Measurements from ENCODE around the gene MRPL37.

MRPL37 gene

DNA sequence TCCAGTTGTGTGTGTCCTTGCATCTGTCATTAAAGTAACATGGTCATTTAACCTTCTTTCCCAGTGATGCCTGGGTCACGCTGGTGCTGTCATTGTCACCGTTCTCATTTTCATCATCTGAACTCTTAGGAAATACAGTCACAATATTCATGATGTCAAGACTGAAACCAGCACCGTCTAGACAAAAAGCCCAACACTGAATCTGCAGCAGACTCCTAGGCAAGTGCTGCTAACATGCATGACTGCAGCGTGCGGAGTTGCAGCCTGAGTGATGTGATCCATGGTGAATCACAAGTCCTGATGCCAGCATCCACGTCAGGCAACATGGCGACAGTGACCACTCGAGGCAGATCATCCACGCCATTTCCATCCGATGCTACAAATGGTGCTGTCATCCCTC lies 37.6 kb downstream of the MRPL37 start:
- no peak overlapping the region for H3K4me3 Mint-ChIP-seq

DNA sequence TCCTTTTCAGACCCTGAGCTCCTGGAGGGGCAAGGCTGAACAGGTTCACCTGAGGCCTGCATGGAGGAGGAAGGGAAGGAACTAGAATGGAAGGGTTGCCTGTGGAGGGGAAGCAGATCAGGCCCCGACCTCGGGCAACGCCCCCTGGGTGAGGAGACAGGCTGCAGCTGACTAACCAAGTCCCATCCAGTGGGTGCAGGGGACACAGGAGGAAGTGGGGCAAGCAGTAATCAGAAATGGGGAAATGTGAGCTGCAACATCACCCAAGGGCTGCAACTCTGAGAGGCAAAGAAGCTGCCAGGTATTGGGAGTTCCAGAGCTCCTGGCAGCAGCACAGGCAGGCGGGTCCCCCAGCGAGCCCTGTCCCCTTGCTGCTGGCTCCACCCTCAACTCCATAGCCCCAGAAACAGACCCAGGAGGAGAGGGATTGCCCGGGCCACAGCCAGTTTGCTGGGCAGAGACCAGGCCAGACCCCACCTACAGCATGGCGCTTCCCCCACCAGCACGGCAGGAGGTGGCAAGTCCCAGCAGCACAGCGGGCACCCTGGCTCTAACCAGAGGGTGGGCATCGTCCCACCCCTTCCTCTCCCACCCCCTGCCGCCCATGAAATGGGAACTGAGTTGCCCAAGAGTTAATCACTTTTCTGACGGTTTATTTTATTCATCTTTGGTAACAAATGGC lies 38.5 kb downstream of the MRPL37 start:
- no peak for DNase-seq
- Mint-ChIP-seq H3K4me3 (no peak overlapping the region), H3K27ac (no peak overlapping the region), H3K27me3 (ENCODE audit: low read depth, poor library complexity) (no peaks in the 10 kb centered on the region), H3K9me3 (peaks cover 13% of the 10 kb centered on the region), H3K36me3 (ENCODE audit: low read depth) (peaks cover 74% of the 10 kb centered on the region), H3K4me1 (peaks cover 17% of the 10 kb centered on the region)
- TF ChIP-seq, protein P1, sequence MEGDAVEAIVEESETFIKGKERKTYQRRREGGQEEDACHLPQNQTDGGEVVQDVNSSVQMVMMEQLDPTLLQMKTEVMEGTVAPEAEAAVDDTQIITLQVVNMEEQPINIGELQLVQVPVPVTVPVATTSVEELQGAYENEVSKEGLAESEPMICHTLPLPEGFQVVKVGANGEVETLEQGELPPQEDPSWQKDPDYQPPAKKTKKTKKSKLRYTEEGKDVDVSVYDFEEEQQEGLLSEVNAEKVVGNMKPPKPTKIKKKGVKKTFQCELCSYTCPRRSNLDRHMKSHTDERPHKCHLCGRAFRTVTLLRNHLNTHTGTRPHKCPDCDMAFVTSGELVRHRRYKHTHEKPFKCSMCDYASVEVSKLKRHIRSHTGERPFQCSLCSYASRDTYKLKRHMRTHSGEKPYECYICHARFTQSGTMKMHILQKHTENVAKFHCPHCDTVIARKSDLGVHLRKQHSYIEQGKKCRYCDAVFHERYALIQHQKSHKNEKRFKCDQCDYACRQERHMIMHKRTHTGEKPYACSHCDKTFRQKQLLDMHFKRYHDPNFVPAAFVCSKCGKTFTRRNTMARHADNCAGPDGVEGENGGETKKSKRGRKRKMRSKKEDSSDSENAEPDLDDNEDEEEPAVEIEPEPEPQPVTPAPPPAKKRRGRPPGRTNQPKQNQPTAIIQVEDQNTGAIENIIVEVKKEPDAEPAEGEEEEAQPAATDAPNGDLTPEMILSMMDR (IDR thresholded peaks at IDR 0.05) = no peak

More for the DNA sequence above, 37.6 kb downstream of the MRPL37 start:
- H3K9me3 Mint-ChIP-seq = peaks cover 13% of the 10 kb centered on the region
- H3K4me1 Mint-ChIP-seq = peaks cover 12% of the 10 kb centered on the region
- TF ChIP-seq, protein P1 (IDR thresholded peaks at IDR 0.05) = no peak
- H3K27me3 Mint-ChIP-seq (ENCODE audit: low read depth, poor library complexity) = no peaks in the 10 kb centered on the region
- peak overlapping the region; percentile 71 for H3K27ac Mint-ChIP-seq
- H3K36me3 Mint-ChIP-seq (ENCODE audit: low read depth) = peaks cover 72% of the 10 kb centered on the region
- DNase-seq = no peak

DNA sequence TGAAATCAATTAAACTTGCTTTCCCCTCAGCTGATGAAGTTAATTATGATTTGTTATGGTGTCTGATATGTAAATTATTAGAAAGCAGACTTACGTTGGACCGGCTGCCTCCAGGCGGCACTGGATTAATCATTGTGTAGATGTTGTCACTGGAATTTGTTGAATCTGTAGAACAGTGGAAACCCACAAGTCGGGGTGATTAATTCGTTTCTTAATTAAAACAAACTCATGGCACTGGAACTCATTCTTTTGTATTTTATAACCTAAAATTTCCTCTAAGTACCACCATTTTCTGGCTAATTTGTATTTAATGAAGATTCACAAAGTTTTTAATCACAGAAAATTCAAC lies 39.0 kb downstream of the MRPL37 start:
- Mint-ChIP-seq H3K27me3 (ENCODE audit: low read depth, poor library complexity) (no peaks in the 10 kb centered on the region), H3K4me3 (no peak overlapping the region), H3K27ac (no peak overlapping the region), H3K9me3 (peaks cover 13% of the 10 kb centered on the region), H3K36me3 (ENCODE audit: low read depth) (peaks cover 79% of the 10 kb centered on the region), H3K4me1 (peaks cover 17% of the 10 kb centered on the region)
- TF ChIP-seq, protein P1 (IDR thresholded peaks at IDR 0.05) = no peak
- DNase-seq = no peak

DNA sequence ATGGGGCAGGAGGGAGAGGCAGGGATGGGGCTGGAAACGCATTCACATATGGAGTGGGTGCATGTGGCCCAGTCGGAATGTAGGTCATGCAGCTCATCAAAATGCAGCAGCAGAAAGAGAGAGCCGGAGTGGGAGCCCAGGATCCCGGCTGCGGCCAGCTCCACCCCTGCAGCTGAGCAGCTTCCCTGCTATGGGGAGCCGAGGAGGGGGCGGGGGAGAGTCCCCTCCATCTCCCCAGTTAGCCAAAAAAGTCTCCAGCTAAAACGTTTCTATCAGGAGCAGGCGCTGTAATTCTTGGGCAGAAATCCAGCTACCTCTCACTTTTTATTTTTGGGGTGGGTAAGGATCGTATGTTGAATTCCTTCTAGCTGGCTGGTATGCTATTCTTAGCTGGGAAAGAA lies 39.7 kb downstream of the MRPL37 start:
- peaks cover 77% of the 10 kb centered on the region for H3K36me3 Mint-ChIP-seq (ENCODE audit: low read depth)
- no peak for DNase-seq

DNA sequence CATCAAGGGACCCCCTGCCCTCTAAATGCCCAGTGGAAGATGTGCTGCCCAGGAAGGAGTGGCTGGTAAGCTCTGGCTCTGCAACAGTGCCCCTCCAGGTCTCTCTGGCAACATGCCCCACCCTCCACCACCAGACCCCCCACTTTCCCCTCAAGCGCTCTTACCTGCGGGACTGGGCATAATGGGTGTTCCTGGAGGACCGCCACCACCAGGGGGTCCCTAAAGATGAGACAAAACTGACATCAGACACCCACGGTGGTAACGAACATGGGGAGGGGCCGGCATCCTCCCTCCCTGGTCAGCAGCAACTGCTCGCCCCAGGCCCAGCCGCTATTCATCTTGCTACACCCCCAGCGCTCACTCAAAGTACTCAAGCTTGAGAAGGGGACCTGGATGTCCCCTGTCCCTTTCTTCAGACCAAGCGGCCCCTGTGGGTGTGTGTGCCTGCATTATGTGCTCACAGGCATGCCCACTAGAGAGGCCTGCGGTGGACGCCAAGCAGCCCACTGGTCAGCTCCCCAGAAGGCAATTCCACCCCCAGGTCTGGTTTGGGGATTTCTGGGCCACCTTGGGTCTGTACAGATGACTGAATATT lies 40.9 kb downstream of the MRPL37 start:
- TF ChIP-seq, protein P1 (IDR thresholded peaks at IDR 0.05) = no peak
- DNase-seq = no peak
- Mint-ChIP-seq H3K4me3 (no peak overlapping the region), H3K4me1 (peaks cover 26% of the 10 kb centered on the region), H3K36me3 (ENCODE audit: low read depth) (peaks cover 72% of the 10 kb centered on the region), H3K9me3 (peaks cover 4% of the 10 kb centered on the region), H3K27ac (peak overlapping the region; percentile 39), H3K27me3 (ENCODE audit: low read depth, poor library complexity) (peaks cover 3% of the 10 kb centered on the region)

More for the DNA sequence above, 39.7 kb downstream of the MRPL37 start:
- Mint-ChIP-seq H3K4me3 (no peak overlapping the region), H3K27me3 (ENCODE audit: low read depth, poor library complexity) (peaks cover 1% of the 10 kb centered on the region), H3K27ac (no peak overlapping the region), H3K4me1 (peaks cover 20% of the 10 kb centered on the region), H3K9me3 (peaks cover 9% of the 10 kb centered on the region)
- TF ChIP-seq, protein P1 (IDR thresholded peaks at IDR 0.05) = no peak

DNA sequence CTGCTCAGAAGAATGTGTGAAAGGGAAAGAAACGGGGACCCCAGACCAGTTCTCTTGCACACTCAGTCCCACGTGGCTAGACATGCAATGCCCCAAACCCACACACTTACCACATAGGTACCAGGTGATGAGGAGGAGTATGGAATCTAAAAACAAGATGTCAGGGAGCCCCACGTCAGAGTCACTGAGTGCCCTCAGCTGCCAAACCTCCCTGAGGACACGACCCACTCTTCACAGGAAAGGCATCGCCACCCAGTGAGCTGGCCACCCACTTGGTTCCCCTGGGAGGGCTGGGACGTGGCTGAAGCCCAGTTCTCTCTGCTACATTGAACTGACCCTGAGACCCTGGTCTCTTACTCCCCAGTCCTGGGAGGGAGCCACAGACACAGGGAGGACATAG lies 41.4 kb downstream of the MRPL37 start:
- H3K36me3 Mint-ChIP-seq (ENCODE audit: low read depth) = peaks cover 67% of the 10 kb centered on the region

More for the DNA sequence above, 41.4 kb downstream of the MRPL37 start:
- TF ChIP-seq, protein P1 (IDR thresholded peaks at IDR 0.05) = no peak
- DNase-seq = no peak
- H3K4me3 Mint-ChIP-seq = no peak overlapping the region
- H3K4me1 Mint-ChIP-seq = peaks cover 25% of the 10 kb centered on the region
- H3K27me3 Mint-ChIP-seq (ENCODE audit: low read depth, poor library complexity) = peaks cover 3% of the 10 kb centered on the region
- peak overlapping the region; percentile 39 for H3K27ac Mint-ChIP-seq
- peaks cover 3% of the 10 kb centered on the region for H3K9me3 Mint-ChIP-seq

Data from nephron progenitor cell (in vitro differentiated cells).